GM20000 (cell line): Measurements from ENCODE around the gene ROBO2.

Experiments
- DNase-seq: peaks from one replicate; pipeline ENCODE4 v3.0.0; 2012; ENCODE audit warnings: low spot score
- TF ChIP-seq, protein P1 (sequence below): IDR thresholded peaks from 2 replicates; pipeline ENCODE4 v1.5.1; 2012; ENCODE audit warnings: mild to moderate bottlenecking, control low read depth; ENCODE audit errors: extremely low read depth, missing control alignments

The ROBO2 gene

DNA sequence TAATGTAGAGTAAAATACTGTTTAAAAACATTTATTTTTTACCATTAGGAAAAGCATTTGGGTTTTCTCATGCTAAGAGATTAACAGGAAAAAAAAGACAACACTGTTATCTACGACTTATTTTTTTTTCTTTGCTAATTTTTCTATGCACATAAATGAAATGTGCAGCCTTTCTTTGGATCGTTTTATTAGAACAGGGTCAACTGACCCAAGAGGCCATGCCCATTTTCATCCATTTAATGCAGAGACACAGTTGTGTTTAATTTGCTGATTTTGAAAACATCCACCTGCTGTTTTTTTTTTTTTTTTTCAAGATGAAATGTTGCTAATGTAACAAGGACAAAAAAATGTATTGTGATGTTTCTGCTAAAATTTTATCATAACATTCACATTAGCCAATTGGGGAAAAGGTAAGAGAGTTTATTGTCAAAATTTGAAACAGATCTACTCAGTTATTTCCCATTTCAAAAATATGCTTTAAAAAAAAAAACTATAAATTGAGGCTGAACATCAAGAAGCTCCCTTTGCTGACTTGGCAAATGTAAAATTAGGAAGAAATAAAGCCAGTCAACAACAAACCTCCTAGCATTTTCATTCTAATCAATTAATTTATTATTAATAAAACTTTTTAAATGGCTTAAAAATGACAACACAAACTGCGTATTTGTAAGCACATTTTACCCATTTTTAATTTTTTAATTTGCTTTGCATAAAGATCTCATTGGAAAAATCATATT is 485.2 kb downstream of the ROBO2 start:
- DNase-seq = no peak
- TF ChIP-seq, protein P1, sequence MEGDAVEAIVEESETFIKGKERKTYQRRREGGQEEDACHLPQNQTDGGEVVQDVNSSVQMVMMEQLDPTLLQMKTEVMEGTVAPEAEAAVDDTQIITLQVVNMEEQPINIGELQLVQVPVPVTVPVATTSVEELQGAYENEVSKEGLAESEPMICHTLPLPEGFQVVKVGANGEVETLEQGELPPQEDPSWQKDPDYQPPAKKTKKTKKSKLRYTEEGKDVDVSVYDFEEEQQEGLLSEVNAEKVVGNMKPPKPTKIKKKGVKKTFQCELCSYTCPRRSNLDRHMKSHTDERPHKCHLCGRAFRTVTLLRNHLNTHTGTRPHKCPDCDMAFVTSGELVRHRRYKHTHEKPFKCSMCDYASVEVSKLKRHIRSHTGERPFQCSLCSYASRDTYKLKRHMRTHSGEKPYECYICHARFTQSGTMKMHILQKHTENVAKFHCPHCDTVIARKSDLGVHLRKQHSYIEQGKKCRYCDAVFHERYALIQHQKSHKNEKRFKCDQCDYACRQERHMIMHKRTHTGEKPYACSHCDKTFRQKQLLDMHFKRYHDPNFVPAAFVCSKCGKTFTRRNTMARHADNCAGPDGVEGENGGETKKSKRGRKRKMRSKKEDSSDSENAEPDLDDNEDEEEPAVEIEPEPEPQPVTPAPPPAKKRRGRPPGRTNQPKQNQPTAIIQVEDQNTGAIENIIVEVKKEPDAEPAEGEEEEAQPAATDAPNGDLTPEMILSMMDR = no peak

DNA sequence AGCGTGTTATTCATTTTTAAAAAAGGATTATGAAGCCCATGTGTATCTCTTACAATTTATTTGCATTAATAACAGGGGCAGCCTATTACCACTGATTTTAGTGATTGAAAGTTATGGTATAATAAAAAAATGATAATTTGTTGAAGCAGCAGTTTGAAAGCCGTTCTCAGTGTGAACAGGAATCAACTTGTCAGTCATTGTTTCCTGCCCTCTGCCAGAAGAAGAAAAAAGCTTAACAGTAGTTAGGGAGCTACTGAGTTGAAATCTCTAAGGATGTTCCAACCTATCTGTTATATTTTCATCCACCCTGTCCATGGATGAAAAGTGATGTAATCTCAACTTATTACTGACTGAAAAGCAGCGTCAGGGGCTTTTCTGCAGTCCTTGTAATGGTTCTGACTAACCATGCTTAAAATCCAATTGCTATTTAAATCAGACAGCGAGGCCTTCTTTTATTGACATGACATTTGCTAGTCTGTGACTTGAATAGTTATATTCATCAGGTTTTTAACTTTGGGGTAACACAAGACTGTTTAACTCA is 486.7 kb downstream of the ROBO2 start:
- TF ChIP-seq, protein P1 = no peak
- no peak for DNase-seq

DNA sequence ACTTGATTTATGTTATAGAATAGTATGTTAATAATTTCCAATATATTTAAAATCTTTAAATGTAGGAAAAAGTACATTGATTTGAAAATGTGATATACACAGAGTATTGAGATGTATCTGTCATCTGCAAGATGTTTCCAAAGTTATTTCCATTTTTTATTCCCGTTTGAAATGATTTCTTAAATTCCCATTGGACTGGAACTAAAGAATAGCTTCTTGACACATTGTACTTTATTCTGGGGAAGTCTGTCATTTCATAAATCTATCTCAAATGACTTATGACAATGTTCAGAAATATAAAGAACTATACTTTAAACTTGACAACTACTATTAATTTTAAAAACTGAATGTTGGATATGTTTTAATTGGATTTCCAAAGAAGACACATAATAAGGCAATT is 489.6 kb downstream of the ROBO2 start:
- no peak for DNase-seq
- TF ChIP-seq, protein P1 = no peak

DNA sequence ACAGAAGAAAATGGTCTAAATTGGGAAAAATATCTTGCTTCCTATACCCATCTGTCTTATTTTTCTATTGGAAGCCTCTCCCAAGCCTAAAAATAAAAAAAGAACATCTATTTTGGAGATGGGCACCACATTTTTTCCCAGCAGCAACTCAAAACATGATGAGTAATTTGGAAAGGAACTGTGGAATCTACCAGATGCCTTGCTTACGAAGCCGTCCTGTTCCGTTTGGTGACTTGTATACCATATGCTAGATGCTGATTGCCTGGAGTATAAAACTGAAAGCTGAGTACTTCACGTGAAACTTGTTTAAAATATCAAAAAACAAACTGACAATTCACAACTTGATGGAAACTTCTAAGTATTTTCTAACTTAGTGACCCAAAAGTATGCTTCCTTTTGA is 491.0 kb downstream of the ROBO2 start:
- no peak for DNase-seq
- TF ChIP-seq, protein P1 = no peak

DNA sequence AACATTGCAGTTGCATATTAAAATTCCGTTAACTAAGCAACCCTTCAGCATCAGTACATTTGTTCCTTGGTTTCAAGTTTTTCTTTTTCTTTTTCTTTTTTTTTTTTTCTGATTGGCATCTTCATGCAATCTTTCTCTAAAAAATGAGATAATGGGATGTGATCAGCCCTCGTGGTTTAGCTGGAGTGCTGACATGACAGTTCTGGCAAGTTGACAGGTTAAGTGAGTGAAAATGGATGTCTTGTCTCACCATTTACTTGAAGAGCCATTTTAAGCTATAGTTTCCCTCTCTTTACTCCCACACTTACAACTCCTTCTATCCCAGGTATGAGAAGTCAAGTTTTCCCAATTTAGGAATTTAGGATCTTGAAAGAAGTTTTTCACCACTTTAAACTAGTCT is 495.2 kb downstream of the ROBO2 start:
- TF ChIP-seq, protein P1 = no peak
- no peak for DNase-seq

DNA sequence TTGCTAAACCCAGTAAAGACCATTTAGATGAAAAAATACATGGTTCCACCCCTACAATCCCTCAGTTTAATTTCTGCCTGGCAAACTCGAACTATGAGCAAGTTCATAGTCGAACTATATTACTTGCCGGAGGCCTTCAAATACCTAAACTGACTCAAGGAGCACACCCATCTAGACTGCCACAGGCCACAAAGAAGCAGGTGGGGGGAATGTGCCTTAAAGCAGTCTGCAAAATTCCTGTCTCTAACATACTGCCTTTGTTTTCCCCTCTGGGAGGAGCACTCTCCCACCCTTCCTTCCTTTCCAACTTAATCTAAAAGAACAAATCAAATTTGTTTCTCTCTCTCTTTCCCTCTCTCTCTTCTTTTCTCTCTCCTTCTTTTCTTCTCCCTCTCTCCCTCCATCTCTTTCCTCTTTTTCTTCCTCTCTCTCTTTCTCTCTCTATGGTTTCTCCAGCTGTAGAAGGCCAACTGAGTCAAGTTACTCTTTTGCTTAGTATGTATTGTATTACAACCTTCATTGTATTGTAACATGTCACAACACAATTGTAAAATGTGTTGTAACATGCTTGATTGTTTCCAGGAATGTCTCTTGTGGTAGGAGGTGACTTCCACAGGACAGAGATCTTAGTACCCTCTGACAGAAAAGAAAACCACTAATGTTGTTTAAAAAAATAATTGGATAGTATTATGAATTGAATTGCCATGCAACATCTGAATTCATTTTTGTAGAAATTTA is 496.3 kb downstream of the ROBO2 start:
- TF ChIP-seq, protein P1 = no peak
- no peak for DNase-seq

DNA sequence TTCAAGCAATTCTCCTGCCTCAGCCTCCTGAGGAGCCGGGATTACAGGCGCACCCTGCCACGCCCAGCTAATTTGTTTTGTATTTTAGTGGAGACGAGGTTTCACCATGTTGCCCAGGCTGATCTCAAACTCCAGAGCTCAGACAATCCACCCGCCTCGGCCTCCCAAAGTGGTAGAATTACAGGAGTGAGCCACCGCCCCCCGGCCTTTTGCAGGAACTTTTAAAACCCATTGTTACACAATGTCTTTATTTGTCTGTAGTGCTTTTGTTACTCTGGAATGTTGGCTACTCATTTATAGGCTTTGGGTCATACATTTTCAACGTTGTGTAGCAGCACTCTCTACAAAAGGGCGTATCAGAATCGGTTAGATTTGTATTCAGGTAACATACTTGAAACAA is 499.1 kb downstream of the ROBO2 start:
- no peak for DNase-seq
- TF ChIP-seq, protein P1 = no peak
